Fibroblast of lung (primary cell): Measurements from ENCODE around the gene RCOR1.

Experiments used
- EZH2 ChIP-seq: IDR thresholded peaks from 2 replicates; pipeline ENCODE4 v1.5.1; 2012; ENCODE audit warnings: low read length, control low read depth, mild to moderate bottlenecking; ENCODE audit errors: missing control alignments
- TF ChIP-seq, protein P1 (sequence below), 2 donors: IDR thresholded peaks in 1 of 2; conservative IDR thresholded peaks in 1 of 2; 1 replicate in 1 of 2; 2 replicates in 1 of 2; pipeline ENCODE4 v1.5.1; 2011 to 2012; ENCODE audit warnings: low read length in 2 of 2, control low read depth in 1 of 2, inconsistent platforms in 1 of 2, low read depth in 1 of 2, mild to moderate bottlenecking in 1 of 2

DNA sequence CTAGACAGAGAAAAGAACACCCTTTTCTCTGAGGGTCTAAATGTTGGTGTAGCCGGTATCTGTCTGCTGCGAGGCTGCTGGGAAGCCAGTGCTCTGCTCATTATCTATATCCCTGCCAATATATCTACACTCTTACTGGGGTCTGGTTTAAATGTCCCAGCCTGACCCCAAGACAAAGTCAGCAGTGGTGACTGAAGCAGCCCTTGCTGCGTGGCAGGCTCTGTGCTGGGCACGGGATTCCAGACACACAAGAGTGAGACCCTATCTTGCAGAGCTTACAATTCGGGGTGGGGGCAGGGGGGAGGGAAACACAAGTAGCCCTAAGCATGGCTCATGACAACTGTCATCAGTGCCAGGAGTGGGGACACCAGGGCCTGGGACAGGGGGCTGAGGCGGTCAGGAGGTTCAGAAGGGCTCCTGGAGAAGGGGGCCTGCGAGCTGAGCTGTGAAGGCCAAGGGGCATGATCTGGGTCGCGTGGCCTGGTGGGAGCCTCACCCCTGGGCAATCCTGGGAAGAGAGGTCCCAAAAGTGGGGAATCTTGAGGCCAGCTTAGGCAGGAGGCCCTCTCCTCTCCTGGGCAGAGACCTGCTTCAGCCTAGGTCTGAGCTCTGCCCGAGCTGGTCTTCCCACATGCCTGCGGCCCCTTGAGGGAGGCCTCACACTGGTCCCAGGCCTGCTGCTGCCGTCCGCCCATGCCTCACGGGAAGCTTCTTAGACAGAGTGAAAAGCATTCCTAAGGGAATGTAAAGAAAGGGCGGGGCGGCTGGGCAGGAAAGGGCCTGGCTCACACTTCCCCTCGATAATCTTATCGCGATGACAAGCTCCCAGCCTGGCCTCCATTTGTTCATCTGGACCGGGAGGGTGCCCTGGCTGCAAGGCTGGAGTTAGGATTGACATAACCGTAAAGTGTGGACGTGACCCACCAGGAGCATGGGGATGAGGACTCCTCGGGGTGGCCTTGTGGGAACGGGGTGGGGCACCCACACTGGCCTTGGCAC, 7.3 kb upstream of the RCOR1 start:
- TF ChIP-seq, protein P1, sequence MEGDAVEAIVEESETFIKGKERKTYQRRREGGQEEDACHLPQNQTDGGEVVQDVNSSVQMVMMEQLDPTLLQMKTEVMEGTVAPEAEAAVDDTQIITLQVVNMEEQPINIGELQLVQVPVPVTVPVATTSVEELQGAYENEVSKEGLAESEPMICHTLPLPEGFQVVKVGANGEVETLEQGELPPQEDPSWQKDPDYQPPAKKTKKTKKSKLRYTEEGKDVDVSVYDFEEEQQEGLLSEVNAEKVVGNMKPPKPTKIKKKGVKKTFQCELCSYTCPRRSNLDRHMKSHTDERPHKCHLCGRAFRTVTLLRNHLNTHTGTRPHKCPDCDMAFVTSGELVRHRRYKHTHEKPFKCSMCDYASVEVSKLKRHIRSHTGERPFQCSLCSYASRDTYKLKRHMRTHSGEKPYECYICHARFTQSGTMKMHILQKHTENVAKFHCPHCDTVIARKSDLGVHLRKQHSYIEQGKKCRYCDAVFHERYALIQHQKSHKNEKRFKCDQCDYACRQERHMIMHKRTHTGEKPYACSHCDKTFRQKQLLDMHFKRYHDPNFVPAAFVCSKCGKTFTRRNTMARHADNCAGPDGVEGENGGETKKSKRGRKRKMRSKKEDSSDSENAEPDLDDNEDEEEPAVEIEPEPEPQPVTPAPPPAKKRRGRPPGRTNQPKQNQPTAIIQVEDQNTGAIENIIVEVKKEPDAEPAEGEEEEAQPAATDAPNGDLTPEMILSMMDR (conservative IDR thresholded peaks at IDR 0.05 in 1 of 2, IDR thresholded peaks at IDR 0.05 in 1 of 2; ENCODE audit: low read depth in 1 of 2, low read length in 2 of 2), result no peak
- TF ChIP-seq EZH2, result no peak
